Right renal cortex interstitium (tissue), 3 donors: ENCODE data around the gene GLYATL3. TPM values are rescaled to one million over a fixed set of nuclear protein-coding genes. Genes with fewer than 3 reads are reported as not detected.

ENCODE experiments used
- polyA plus RNA-seq, 3 donors: library from polyadenylated mRNA; unstranded; fragments of 120-200 nt; gene quantifications; one replicate each; pipeline ENCODE4 v1.2.1, GENCODE V29; 2013; ENCODE audit not compliant: insufficient read length in 3 of 3

Gene GLYATL3
- polyA plus RNA-seq, 3 donors: not detected

Other genes with a start within 250 kb of the GLYATL3 start
- 10 to 100 TPM; 50.5 to 56.6 (median 56.4) TPM for gene MMUT, start 36.7 kb upstream of the GLYATL3 start, polyA plus RNA-seq
- 10 to 100 TPM; 13.0 to 15.9 (median 13.7) TPM for gene CENPQ, start 36.6 kb upstream of the GLYATL3 start, polyA plus RNA-seq
- under 1 TPM; 0.21 to 0.61 (median 0.58) TPM for gene C6orf141, start 50.7 kb downstream of the GLYATL3 start, polyA plus RNA-seq
- 1 to 10 TPM in 1 of 3 donors, under 1 TPM in 2; 0.67 to 1.6 (median 0.80) TPM for gene RHAG, start 136.9 kb downstream of the GLYATL3 start, polyA plus RNA-seq
- under 1 TPM; 0.15 to 0.24 (median 0.18) TPM for gene CRISP2, start 213.6 kb downstream of the GLYATL3 start, polyA plus RNA-seq
- gene CRISP3, start 244.5 kb downstream of the GLYATL3 start, polyA plus RNA-seq: under 1 TPM; 0.10 to 0.55 (median 0.10) TPM